Adipocyte (in vitro differentiated cells): ENCODE measurements around the gene APBA2.

ENCODE experiments used
- DNase-seq: peaks from one replicate; pipeline ENCODE4 v3.0.0-alpha.2; 2015; ENCODE audit warnings: low read depth
- H3K27me3 ChIP-seq: replicated peaks from 2 replicates; pipeline ENCODE4 v1.7.0; 2013; ENCODE audit warnings: mild to moderate bottlenecking, low read length, moderate library complexity; ENCODE audit not compliant: control insufficient read depth, insufficient read depth
- H3K36me3 ChIP-seq: 2 replicates; pipeline ENCODE4 v1.7.0; 2013; ENCODE audit warnings: low read length, mild to moderate bottlenecking, moderate library complexity; ENCODE audit not compliant: control insufficient read depth, insufficient read depth, severe bottlenecking
- H3K4me1 ChIP-seq: 2 replicates; pipeline ENCODE4 v1.7.0; 2013; ENCODE audit warnings: mild to moderate bottlenecking, low read length, moderate library complexity; ENCODE audit not compliant: control insufficient read depth, insufficient read depth
- H3K4me3 ChIP-seq: 2 replicates; pipeline ENCODE4 v1.7.0; 2013; ENCODE audit warnings: mild to moderate bottlenecking, low read length, moderate library complexity
- H3K9ac ChIP-seq: 2 replicates; pipeline ENCODE4 v1.7.0; 2013; ENCODE audit warnings: mild to moderate bottlenecking, low read length, moderate library complexity
- H3K9me3 ChIP-seq: 2 replicates; pipeline ENCODE4 v1.7.0; 2013; ENCODE audit warnings: mild to moderate bottlenecking, low read length, moderate library complexity; ENCODE audit not compliant: control insufficient read depth

The APBA2 gene

DNA sequence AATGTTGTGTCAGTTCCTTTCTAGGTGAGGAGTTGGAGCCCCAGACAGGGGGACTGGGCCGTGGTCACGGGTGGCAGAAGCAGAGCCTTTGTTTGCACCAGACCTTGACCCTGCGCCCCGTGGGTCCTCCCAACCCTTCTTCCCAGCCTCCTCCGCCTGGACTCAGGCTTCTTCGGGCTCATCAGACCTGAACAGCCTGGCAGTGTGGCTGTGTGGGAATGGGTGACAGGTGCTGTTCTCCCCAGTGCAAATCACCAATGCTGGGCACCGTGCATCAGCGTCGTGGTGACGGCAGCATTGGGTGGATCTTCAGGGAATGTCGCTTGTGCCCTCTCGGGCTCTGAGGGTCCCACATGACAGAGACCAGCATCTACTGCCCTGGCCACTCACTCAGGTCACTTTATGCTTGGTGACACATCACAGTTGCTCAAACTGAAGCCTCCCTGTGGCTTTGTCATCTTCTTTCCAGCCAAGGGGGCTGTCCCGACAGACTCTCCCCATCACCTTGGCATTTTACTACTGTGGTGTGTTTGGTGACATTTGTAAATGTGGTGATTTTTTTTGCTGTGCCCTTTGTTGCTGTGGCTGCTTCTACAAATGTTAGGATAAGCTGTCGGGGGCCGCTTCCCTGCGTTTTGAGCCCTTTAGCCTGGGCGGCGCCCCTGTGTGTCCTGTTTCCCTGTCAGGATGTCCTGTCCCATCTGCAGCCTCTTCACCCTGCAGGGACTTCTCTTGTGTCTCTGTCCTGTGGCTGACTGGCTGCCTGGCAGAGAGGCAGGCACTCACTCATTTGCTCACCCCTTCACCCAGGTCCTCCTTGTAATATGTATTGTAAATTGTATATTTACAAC is 14.5 kb downstream of the APBA2 start:
- no peak for DNase-seq
- Histone ChIP-seq H3K36me3 (no peaks in the 10 kb centered on the region), H3K27me3 (no peaks in the 10 kb centered on the region), H3K9me3 (no peaks in the 10 kb centered on the region), H3K4me1 (no peaks in the 10 kb centered on the region), H3K9ac (no peak overlapping the region), H3K4me3 (no peak overlapping the region)

DNA sequence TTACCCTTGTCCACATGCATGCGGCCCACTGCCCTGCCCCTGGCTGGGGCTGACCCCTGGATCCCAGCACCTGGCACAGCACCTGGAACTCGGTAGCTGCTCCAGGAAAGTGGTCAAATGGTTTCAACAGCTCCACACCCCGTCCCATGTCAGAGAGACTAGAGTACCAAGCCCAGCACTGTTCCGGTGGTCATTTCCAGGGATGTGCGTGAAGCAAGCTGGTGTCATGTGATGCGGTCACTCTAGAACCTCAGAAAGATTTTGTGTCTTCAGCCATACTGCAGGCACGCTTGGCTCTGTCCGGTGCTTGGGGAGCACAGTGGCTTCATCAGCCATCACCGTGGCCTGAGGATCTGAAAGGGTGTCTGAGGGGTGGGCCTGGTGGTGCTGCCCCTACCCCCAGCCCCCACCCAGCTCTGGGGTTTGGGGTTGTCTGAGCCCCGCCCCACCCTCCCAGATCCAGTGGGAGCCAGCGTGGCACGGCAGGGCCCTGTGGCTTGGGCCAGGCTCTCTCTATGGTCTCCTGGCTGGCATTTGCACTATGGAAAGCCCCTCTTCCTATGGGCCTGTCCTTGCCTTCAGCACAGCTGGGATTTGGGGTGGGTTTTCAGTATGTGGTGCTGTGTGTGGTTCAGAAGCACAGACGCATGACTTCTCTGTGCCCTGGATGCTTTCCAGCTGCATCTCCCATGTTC is 15.3 kb downstream of the APBA2 start:
- no peaks in the 10 kb centered on the region for H3K27me3 ChIP-seq
- H3K9me3 ChIP-seq = no peaks in the 10 kb centered on the region
- no peaks in the 10 kb centered on the region for H3K4me1 ChIP-seq
- H3K36me3 ChIP-seq = no peaks in the 10 kb centered on the region
- H3K9ac ChIP-seq = no peak overlapping the region
- no peak for DNase-seq
- no peak overlapping the region for H3K4me3 ChIP-seq

DNA sequence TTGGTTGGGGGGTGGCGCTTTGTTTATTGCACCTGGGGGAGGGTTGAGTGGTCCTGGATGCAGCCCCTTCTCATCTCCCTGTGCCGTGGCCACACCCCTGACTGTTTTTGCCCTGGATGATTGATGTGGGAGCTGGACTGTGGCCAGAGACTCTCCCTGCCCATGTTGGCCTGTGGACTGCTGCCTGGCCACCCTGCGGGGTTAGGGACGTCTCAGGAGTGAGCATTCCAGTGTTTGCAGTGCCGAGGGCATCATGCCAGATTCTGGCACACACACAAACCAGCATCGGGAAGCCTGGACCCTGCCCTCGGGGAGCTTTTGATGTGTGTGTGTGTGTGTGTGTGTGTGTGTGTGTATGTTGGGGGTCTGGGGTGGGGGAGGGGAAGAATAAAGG is 15.8 kb downstream of the APBA2 start:
- Histone ChIP-seq H3K9ac (no peak overlapping the region), H3K4me3 (no peak overlapping the region), H3K4me1 (no peaks in the 10 kb centered on the region), H3K9me3 (no peaks in the 10 kb centered on the region), H3K36me3 (no peaks in the 10 kb centered on the region), H3K27me3 (peaks cover 2% of the 10 kb centered on the region)
- no peak for DNase-seq

DNA sequence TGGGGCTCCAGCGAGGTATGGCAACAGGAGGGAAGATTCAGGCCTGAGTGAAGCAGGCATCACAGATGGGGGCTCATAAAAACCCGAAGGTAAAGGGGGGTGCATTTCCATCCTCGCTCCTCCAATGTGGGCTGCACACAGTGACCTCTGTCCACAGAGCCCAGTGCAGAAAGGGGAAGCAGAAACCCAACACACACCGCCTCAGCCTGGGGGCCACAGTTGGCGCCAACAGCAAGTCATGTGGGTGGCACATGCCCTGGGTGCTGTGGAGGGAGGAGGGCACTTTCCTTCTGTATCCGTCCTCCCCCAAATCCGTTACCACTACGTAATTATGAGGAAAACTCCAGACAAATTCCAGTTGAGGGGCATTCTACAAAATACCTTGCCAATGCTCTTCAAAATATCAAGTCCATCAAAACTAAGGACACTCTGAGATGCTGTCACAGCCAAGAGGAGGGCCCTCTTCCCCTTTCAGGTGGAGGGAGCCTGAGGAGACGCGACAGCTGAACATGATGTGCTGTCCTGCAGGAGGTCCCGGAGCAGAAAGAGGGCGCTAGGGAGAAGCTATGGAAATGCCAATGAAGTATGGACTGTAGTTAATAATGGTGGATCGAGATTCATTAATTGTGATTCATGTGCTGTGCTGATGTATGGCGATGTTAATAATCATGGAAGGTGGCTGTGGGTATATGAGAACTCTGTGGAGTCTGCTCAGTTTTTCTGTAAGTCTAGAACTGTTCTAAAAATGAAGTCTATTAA is 16.4 kb downstream of the APBA2 start:
- Histone ChIP-seq H3K9me3 (no peaks in the 10 kb centered on the region), H3K36me3 (no peaks in the 10 kb centered on the region), H3K4me3 (no peak overlapping the region), H3K27me3 (peaks cover 2% of the 10 kb centered on the region), H3K9ac (no peak overlapping the region), H3K4me1 (no peaks in the 10 kb centered on the region)
- no peak for DNase-seq

GRCh38 chr15:28902856-28903255 is 17.1 kb downstream of the APBA2 start:
- no peaks in the 10 kb centered on the region for H3K36me3 ChIP-seq
- no peak overlapping the region for H3K4me3 ChIP-seq
- H3K4me1 ChIP-seq = no peaks in the 10 kb centered on the region
- DNase-seq = no peak
- H3K9me3 ChIP-seq = no peaks in the 10 kb centered on the region
- no peak overlapping the region for H3K9ac ChIP-seq
- peaks cover 2% of the 10 kb centered on the region for H3K27me3 ChIP-seq

GRCh38 chr15:28903555-28903954 is 17.8 kb downstream of the APBA2 start:
- DNase-seq = no peak
- Histone ChIP-seq H3K4me3 (no peak overlapping the region), H3K27me3 (peaks cover 2% of the 10 kb centered on the region), H3K36me3 (no peaks in the 10 kb centered on the region), H3K4me1 (no peaks in the 10 kb centered on the region), H3K9me3 (no peaks in the 10 kb centered on the region), H3K9ac (no peak overlapping the region)

GRCh38 chr15:28904003-28904402 is 18.2 kb downstream of the APBA2 start:
- Histone ChIP-seq H3K36me3 (no peaks in the 10 kb centered on the region), H3K9me3 (no peaks in the 10 kb centered on the region), H3K9ac (no peak overlapping the region), H3K27me3 (peaks cover 2% of the 10 kb centered on the region), H3K4me1 (no peaks in the 10 kb centered on the region), H3K4me3 (no peak overlapping the region)
- DNase-seq = no peak

GRCh38 chr15:28904541-28905315 is 19.0 kb downstream of the APBA2 start:
- H3K27me3 ChIP-seq = peaks cover 2% of the 10 kb centered on the region
- H3K36me3 ChIP-seq = no peaks in the 10 kb centered on the region
- H3K4me3 ChIP-seq = no peak overlapping the region
- H3K9ac ChIP-seq = no peak overlapping the region
- H3K9me3 ChIP-seq = no peaks in the 10 kb centered on the region
- no peak for DNase-seq
- no peaks in the 10 kb centered on the region for H3K4me1 ChIP-seq

DNA sequence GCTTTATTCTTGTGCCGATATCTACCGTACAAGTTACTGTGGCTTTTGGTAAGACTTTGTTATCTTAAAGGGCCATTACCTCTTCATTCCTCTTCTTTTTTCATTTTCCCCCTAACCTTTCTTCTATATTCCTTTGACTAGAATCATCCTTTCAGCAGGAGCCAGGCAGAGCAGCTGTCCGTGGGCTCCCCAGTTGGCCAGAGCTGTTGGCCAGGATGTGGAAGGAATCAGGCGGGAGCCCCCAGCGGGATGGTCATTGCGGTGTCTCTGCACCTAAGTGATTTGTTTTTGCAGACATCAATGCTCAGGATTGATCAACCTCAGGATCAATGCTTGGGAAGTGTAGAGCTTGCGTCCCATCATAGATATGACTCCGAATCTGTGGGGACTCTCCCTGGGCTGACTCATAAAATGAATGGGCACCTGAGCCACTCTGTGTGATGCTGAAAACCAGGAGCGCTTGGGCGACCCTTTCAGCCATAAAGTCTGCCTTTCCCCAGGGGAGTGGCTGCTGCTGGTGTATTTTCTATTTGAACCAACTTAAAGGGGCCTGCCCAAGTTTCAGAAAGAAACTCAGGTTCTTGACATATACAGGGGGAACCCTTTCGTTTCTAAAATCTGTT is 21.7 kb downstream of the APBA2 start:
- DNase-seq = no peak
- H3K36me3 ChIP-seq = no peaks in the 10 kb centered on the region
- no peaks in the 10 kb centered on the region for H3K9me3 ChIP-seq
- H3K4me3 ChIP-seq = no peak overlapping the region
- H3K9ac ChIP-seq = no peak overlapping the region
- H3K4me1 ChIP-seq = no peaks in the 10 kb centered on the region
- H3K27me3 ChIP-seq = peaks cover 7% of the 10 kb centered on the region

DNA sequence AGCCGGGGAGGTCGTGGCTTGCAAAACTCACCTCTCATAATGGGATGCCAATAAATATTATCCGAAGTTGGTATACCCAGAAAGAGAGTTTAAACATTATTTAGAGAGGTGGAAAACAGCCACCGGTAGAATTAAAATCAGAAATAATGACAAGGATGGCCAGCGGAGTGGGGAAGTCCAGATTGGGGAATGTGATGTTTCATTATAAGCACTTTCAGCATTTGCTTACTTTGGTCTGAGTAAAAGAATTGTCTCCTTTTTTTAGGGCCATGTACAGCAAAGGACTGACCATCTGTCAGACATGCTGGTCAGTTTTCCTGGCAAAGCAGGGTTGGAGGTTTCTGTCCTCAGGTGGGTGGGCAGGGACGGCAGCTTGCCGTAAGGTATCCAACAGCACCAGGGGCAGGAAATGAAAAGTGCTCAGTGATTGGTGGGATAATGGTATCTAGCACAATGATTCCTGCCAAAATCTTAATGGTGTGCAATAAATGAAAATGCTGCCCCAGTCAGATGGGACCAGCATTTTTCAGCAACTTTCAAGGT is 24.3 kb downstream of the APBA2 start:
- H3K36me3 ChIP-seq = no peaks in the 10 kb centered on the region
- H3K9ac ChIP-seq = no peak overlapping the region
- DNase-seq = no peak
- H3K27me3 ChIP-seq = peaks cover 19% of the 10 kb centered on the region
- no peaks in the 10 kb centered on the region for H3K4me1 ChIP-seq
- no peaks in the 10 kb centered on the region for H3K9me3 ChIP-seq
- no peak overlapping the region for H3K4me3 ChIP-seq
